GM23338 (cell line): ENCODE data around the gene OLFML2B. TPM values are rescaled to one million over a fixed set of nuclear protein-coding genes. Genes with fewer than 3 reads are reported as not detected.

ENCODE experiments used
- ATAC-seq: fragments of 200-7000 bp; cut with Tn5 transposase; 3 replicates; pipeline ENCODE4 v1.9.1; 2020
- DNase-seq: peaks from one replicate; pipeline ENCODE4 v3.0.0-alpha.2; 2015; ENCODE audit warnings: low spot score
- H2AFZ ChIP-seq: fragments of 200-600 bp; sonication (generic); 2 replicates; pipeline ENCODE4 v1.8.0; 2016; ENCODE audit warnings: antibody characterized with exemption, mild to moderate bottlenecking, moderate library complexity
- H3F3A ChIP-seq: fragments of 200-600 bp; sonication (generic); replicated peaks from 2 replicates; pipeline ENCODE4 v1.8.0; 2017; ENCODE audit warnings: antibody characterized with exemption, mixed run types, low read depth
- H3K27ac ChIP-seq: fragments of 200-600 bp; sonication (generic); 2 replicates; pipeline ENCODE4 v1.6.1; 2016; ENCODE audit warnings: low read depth
- H3K27me3 ChIP-seq: fragments of 200-600 bp; sonication (generic); 2 replicates; pipeline ENCODE4 v1.8.0; 2016; ENCODE audit warnings: mild to moderate bottlenecking, mixed run types, moderate library complexity; ENCODE audit not compliant: insufficient read depth
- H3K36me3 ChIP-seq: fragments of 200-600 bp; sonication (generic); 2 replicates; pipeline ENCODE4 v1.8.0; 2016; ENCODE audit warnings: mild to moderate bottlenecking; ENCODE audit not compliant: insufficient read depth
- H3K4me1 ChIP-seq: fragments of 200-600 bp; sonication (generic); 2 replicates; pipeline ENCODE4 v1.8.0; 2016; ENCODE audit warnings: mild to moderate bottlenecking, moderate library complexity; ENCODE audit not compliant: insufficient read depth
- H3K4me2 ChIP-seq: fragments of 200-600 bp; sonication (generic); 2 replicates; pipeline ENCODE4 v1.7.1; 2017; ENCODE audit warnings: mixed run types
- H3K4me3 ChIP-seq: fragments of 200-600 bp; sonication (generic); 2 replicates; pipeline ENCODE4 v1.6.1; 2016; ENCODE audit warnings: mixed run types
- H3K79me2 ChIP-seq: fragments of 200-600 bp; sonication (generic); replicated peaks from 2 replicates; pipeline ENCODE4 v1.8.0; 2017; ENCODE audit warnings: mild to moderate bottlenecking; ENCODE audit not compliant: insufficient read depth
- H3K9me2 ChIP-seq: fragments of 200-600 bp; sonication (generic); 2 replicates; pipeline ENCODE4 v1.8.0; 2017; ENCODE audit not compliant: insufficient read depth
- H4K20me1 ChIP-seq: fragments of 200-600 bp; sonication (generic); replicated peaks from 2 replicates; pipeline ENCODE4 v1.8.0; 2017; ENCODE audit warnings: mild to moderate bottlenecking; ENCODE audit not compliant: insufficient read depth
- H3K27ac Mint-ChIP-seq: 2 replicates; pipeline ENCODE4 v1.8.0; 2020; ENCODE audit warnings: inconsistent platforms, mild to moderate bottlenecking, moderate library complexity, mixed read lengths
- H3K27me3 Mint-ChIP-seq: 3 replicates; pipeline ENCODE4 v1.8.0; 2022; ENCODE audit warnings: low read depth, mild to moderate bottlenecking, moderate library complexity, mixed read lengths, inconsistent platforms; ENCODE audit not compliant: insufficient read depth, poor library complexity
- H3K36me3 Mint-ChIP-seq: 3 replicates; pipeline ENCODE4 v1.8.0; 2021; ENCODE audit warnings: low read depth, mild to moderate bottlenecking, inconsistent platforms, moderate library complexity, mixed read lengths
- H3K4me1 Mint-ChIP-seq: 3 replicates; pipeline ENCODE4 v1.8.0; 2020; ENCODE audit warnings: mild to moderate bottlenecking, inconsistent platforms, mixed read lengths
- H3K4me3 Mint-ChIP-seq: 3 replicates; pipeline ENCODE4 v1.8.0; 2021; ENCODE audit warnings: moderate library complexity, mild to moderate bottlenecking, inconsistent platforms, mixed read lengths
- H3K9me3 Mint-ChIP-seq: 3 replicates; pipeline ENCODE4 v1.8.0; 2020; ENCODE audit warnings: moderate library complexity, mild to moderate bottlenecking, inconsistent platforms, mixed read lengths
- CREB1 ChIP-seq: fragments of 250-450 bp; sonication (Bioruptor Pico); IDR thresholded peaks from 2 replicates; pipeline ENCODE4 v1.5.0; 2020; ENCODE audit warnings: low read depth, mild to moderate bottlenecking, moderate library complexity
- CTCF ChIP-seq, 2 experiments: fragments of 200-600 bp in 1 of 2; sonication (generic) in 1 of 2; conservative IDR thresholded peaks; 2 replicates each; pipeline versions ENCODE4 v1.5.1 to v1.6.1; 2016 to 2017; ENCODE audit warnings: antibody characterized with exemption in 2 of 2, low read depth in 2 of 2, mild to moderate bottlenecking in 2 of 2, moderate library complexity in 1 of 2
- ETS1 ChIP-seq: IDR thresholded peaks from 2 replicates; pipeline ENCODE4 v1.6.1; 2016; ENCODE audit warnings: antibody characterized with exemption
- EZH2phosphoT487 ChIP-seq: fragments of 200-600 bp; sonication (generic); IDR thresholded peaks from one replicate; pipeline ENCODE4 v1.8.1; 2018; ENCODE audit warnings: antibody characterized with exemption; ENCODE audit not compliant: unreplicated experiment
- JUNB ChIP-seq: IDR thresholded peaks from one replicate; pipeline ENCODE4 v1.6.1; 2016; ENCODE audit warnings: antibody characterized with exemption; ENCODE audit not compliant: unreplicated experiment
- REST ChIP-seq: IDR thresholded peaks from one replicate; pipeline ENCODE4 v1.6.1; 2018; ENCODE audit warnings: antibody characterized with exemption; ENCODE audit not compliant: unreplicated experiment
- STAT1 ChIP-seq: IDR thresholded peaks from one replicate; pipeline ENCODE4 v1.6.1; 2016; ENCODE audit warnings: antibody characterized with exemption; ENCODE audit not compliant: unreplicated experiment
- ZNF114 ChIP-seq: fragments of 250-450 bp; sonication (Bioruptor Pico); IDR thresholded peaks from 2 replicates; pipeline ENCODE4 v1.5.0; 2020; ENCODE audit warnings: mild to moderate bottlenecking, moderate library complexity
- ZNF462 ChIP-seq: fragments of 250-450 bp; sonication (Bioruptor Pico); IDR thresholded peaks from 2 replicates; pipeline ENCODE4 v1.5.0; 2020; ENCODE audit warnings: mild to moderate bottlenecking, moderate library complexity
- polyA plus RNA-seq: library from polyadenylated mRNA; unstranded; fragments of >200 nt; fragmentation: Nextera tagmentation; extraction: Ambion mirVana; gene quantifications from 2 replicates; pipeline ENCODE4 v1.2.1, GENCODE V29; 2016
- total RNA-seq: library from RNA; depleted of rRNA; stranded (reverse); fragments of >200 nt; shearing (Covaris generic); gene quantifications from 2 replicates; pipeline ENCODE4 v1.2.3, GENCODE V29; 2014

OLFML2B gene
- total and polyA plus RNA-seq, 2 experiments from 2014 or later = 2.9 to 4.3 TPM

GRCh38 chr1:162007466-162007865, 16.2 kb downstream of the OLFML2B start (continued):
- no peak for TF ChIP-seq ZNF462 (CRISPR knock-in tag)

- H3K4me1 ChIP-seq = 0 out of 2 replicates have a peak, but pooled peaks cover 4% of the 10 kb centered on the region
- H3K4me2 ChIP-seq = no peak overlapping the region
- DNase-seq (no peak), ATAC-seq (no peak)
- no peaks in the 10 kb centered on the region for H3K36me3 ChIP-seq
- no peaks in the 10 kb centered on the region for H4K20me1 ChIP-seq
- H3K27me3 ChIP-seq = no peaks in the 10 kb centered on the region
- Mint-ChIP-seq H3K4me1 (peaks cover 25% of the 10 kb centered on the region), H3K4me3 (no peak overlapping the region), H3K27me3 (peaks cover 3% of the 10 kb centered on the region), H3K27ac (no peak overlapping the region), H3K9me3 (no peaks in the 10 kb centered on the region), H3K36me3 (no peaks in the 10 kb centered on the region)
- no peaks in the 10 kb centered on the region for H3F3A ChIP-seq
- H3K27ac ChIP-seq = no peak overlapping the region
- H3K79me2 ChIP-seq = no peaks in the 10 kb centered on the region
- no peaks in the 10 kb centered on the region for H3K9me2 ChIP-seq
- no peak overlapping the region for H2AFZ ChIP-seq
- no peak overlapping the region for H3K4me3 ChIP-seq
- no peak for TF ChIP-seq ETS1
- TF ChIP-seq STAT1 = no peak
- no peak for TF ChIP-seq JUNB
- TF ChIP-seq CTCF (conservative IDR thresholded peaks at IDR 0.05; ENCODE audit: low read depth in 2 of 2) = no peak
- no peak for TF ChIP-seq REST
- TF ChIP-seq ZNF114 (CRISPR knock-in tag) = no peak
- no peak for TF ChIP-seq CREB1 (CRISPR knock-in tag)
- TF ChIP-seq EZH2phosphoT487 = no peak
Measured at GRCh38 chr1:162006081-162006480, 17.6 kb downstream of the OLFML2B start.
